Measurements from ENCODE around the gene TMEM273. TPM values are rescaled to one million over a fixed set of nuclear protein-coding genes. Genes with fewer than 3 reads are reported as not detected.

The TMEM273 gene
- total RNA-seq, 1 donor from 2014 or later = 16.2 TPM

DNA sequence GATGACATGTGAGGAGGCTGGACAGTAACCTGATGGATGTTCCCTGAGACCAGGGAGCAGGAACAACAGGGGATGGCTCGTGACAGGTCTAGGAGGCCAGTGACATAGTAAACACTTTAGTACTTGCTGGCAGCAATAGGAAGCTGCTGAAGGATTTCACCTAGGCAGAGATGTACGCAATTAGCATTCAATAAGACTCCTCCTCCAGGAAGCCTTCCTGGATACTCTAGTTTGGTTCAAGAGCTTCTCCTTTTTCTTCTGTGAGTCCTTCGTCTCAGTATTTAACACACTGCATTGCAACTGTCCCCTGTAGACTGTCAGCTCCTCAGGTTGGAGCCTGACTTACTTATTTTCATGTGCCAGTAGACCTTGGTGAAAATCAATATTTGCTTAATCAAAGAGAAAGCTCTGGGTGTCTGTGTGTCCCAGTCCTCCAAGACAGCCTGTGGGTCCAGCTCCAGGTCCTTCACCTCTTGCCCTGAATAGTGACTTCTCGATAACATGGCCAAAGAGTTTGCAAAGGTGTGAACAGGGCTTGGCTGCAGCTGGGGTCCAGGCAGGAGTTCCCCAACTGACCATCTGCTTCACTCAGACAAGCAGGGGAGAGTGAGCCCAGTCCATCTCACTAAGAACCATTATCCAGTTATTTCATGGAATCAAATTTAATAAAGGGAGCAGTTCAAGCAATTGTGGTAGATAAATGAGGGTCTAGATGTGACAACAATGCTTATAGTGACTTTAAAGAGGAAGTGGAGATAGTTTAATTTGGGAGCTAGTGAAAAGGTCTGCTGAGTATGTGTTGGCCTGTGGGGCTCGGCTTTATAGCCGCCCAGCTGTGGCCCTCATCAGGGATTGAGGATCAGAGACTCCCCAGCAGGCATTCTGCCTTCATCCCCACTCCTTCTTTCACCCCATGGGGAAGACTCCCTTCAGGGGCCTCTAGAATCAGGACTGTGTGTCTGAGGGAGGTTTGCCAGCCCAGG, 9.4 kb downstream of the TMEM273 start:
- intact Hi-C loops (cut with micrococcal nuclease) = loop anchor here (5.0 kb wide), 2 partner anchors 376 to 871 kb away; partner anchors contain the start of gene MAPK8
- Mint-ChIP-seq H3K4me3 (peak overlapping the region; percentile 13), H3K9me3 (no peaks in the 10 kb centered on the region), H3K27ac (peak overlapping the region; percentile 97), H3K27me3 (ENCODE audit: insufficient read depth) (peaks cover 4% of the 10 kb centered on the region), H3K4me1 (ENCODE audit: low read depth) (peaks cover 75% of the 10 kb centered on the region), H3K36me3 (ENCODE audit: low read depth) (peaks cover 11% of the 10 kb centered on the region)
- no peak for DNase-seq (ENCODE audit: low spot score)

- intact Hi-C loops (cut with micrococcal nuclease) = loop anchor here (1.0 to 5.0 kb wide), 6 partner anchors 11 to 870 kb away; partner anchors contain the start of genes ERCC6 and MAPK8
- peaks cover 4% of the 10 kb centered on the region for H3K27me3 Mint-ChIP-seq (ENCODE audit: insufficient read depth)
- DNase-seq (ENCODE audit: low spot score) = peak; percentile 68
- peaks cover 11% of the 10 kb centered on the region for H3K36me3 Mint-ChIP-seq (ENCODE audit: low read depth)
- peak overlapping the region; percentile 97 for H3K27ac Mint-ChIP-seq
- no peaks in the 10 kb centered on the region for H3K9me3 Mint-ChIP-seq
- peak overlapping the region; percentile 64 for H3K4me3 Mint-ChIP-seq
- peaks cover 65% of the 10 kb centered on the region for H3K4me1 Mint-ChIP-seq (ENCODE audit: low read depth)
Measured at GRCh38 chr10:49177391-49178355, 10.5 kb downstream of the TMEM273 start.

DNA sequence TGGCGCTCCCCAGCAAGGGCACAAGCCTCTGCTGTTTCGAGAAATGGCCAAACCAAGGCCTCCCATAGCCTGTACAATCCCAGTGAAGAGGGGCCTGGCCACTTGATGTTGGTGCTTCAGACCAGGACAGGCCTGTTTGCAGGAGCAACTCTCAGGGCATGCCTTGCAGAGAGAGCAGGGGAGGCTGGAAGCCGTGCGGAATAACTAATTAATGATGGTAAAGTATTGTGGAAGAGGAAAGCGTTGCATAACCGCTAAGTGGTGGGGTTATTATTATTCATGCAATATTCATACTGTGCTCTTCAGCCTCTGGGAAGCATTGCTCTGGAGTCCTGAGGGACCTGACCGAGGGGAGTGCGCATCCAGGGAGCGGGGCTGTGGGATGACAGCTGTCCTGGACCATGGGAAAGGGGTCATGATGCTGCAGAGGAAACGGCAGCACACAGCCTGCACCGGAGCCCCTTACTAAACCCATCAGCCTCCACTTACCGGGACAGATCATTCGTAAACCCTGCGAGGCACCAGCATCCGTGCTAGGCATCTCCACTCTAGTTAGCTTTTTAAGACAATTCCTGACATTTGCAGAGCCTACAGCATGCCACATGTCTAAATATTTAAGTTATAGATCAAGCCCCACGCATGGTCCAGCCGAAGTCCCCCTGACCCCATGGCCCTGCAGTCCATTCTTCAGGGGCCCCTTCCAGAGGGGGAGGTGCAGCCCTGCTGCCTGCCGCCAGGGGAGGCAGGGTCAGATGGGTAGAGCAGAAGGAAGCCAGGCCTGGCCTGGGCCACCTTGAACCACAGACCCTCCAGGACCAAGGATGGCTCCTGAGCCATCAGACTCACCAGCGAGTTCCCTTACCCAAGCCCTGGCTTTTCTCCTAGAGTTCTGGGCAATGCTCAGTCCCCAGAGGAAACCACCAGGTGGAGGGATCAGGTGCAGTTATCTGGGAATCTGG, 11.6 kb downstream of the TMEM273 start:
- peaks cover 4% of the 10 kb centered on the region for H3K27me3 Mint-ChIP-seq (ENCODE audit: insufficient read depth)
- intact Hi-C loops (cut with micrococcal nuclease) = loop anchor here (1.0 to 5.0 kb wide), 6 partner anchors 10 to 869 kb away; partner anchors contain the start of genes ERCC6 and MAPK8
- peaks cover 56% of the 10 kb centered on the region for H3K4me1 Mint-ChIP-seq (ENCODE audit: low read depth)
- H3K27ac Mint-ChIP-seq = peak overlapping the region; percentile 97
- H3K4me3 Mint-ChIP-seq = peak overlapping the region; percentile 9
- H3K36me3 Mint-ChIP-seq (ENCODE audit: low read depth) = peaks cover 10% of the 10 kb centered on the region
- no peak for DNase-seq (ENCODE audit: low spot score)
- no peaks in the 10 kb centered on the region for H3K9me3 Mint-ChIP-seq

DNA sequence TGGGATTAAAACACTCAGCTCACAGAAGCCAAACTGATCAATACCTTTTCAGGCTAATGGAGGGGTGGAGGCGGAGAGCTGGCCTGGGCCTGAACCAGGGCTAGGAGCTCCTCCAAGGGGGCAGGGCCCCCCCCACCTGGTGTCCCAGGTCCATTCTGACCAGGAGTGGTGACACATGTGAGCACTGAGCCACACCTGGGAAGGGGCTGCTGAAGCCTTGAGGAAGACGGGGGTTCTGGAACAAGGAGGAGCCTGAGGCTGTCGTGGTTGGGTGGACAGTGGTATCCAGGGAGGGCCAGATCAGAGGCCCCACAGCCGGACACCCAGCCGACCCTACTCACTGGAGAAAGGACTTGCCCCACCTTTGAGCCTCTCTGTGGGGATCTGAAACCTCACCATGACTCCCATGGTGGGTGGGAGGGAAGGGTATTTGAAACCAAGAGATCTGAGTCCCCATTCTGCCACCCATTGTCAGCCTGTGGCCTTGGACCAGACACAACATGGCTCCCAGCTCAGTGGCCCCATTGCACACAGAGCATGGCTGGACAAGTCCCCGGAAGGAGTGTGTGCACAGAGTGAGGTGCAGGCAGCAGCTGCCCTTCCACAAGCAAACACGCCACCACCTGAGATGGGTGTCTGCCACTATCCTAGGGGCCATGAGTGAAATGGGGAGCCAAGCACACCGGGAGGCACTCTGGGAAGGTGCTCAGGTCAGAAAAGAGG, 12.4 kb downstream of the TMEM273 start:
- Mint-ChIP-seq H3K36me3 (ENCODE audit: low read depth) (peaks cover 9% of the 10 kb centered on the region), H3K4me3 (no peak overlapping the region), H3K27me3 (ENCODE audit: insufficient read depth) (peaks cover 4% of the 10 kb centered on the region), H3K9me3 (no peaks in the 10 kb centered on the region), H3K27ac (peak overlapping the region; percentile 21), H3K4me1 (ENCODE audit: low read depth) (peaks cover 47% of the 10 kb centered on the region)
- DNase-seq (ENCODE audit: low spot score) = no peak
- intact Hi-C loops (cut with micrococcal nuclease) = loop anchor here (2.0 to 5.0 kb wide), 3 partner anchors 135 to 868 kb away; partner anchors contain the start of gene MAPK8

DNA sequence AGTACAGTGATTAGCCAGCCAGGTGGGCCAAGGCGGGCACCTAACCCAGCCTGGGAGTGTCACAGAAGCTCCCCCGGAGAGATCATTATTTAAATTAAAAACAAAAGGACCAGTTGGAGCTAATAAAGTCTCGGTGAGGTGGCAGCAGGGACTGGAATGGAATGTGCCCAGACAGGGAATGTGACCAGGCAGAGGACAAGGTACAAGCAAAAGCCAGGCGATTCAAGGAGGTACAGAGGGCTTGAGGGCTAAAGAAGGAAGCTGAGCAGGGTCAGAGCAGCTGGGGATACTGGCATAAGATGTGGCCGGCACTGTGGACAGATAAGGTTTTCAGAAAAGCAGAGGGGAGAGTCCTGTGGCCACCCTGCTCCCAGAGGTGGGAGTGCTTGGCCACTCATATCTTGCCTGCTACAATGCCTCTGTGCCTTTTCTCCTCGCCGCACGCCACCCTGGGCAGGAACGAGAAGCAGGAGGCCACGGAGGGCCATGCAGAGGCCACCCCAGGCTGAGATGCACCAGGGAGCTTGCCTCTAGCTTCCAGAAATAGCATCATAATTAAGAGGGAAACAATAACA, 13.2 kb downstream of the TMEM273 start:
- Mint-ChIP-seq H3K4me3 (no peak overlapping the region), H3K27ac (peak overlapping the region; percentile 82), H3K4me1 (ENCODE audit: low read depth) (peaks cover 40% of the 10 kb centered on the region), H3K27me3 (ENCODE audit: insufficient read depth) (peaks cover 4% of the 10 kb centered on the region), H3K9me3 (no peaks in the 10 kb centered on the region), H3K36me3 (ENCODE audit: low read depth) (peaks cover 7% of the 10 kb centered on the region)
- no peak for DNase-seq (ENCODE audit: low spot score)
- intact Hi-C loops (cut with micrococcal nuclease) = loop anchor here (5.0 kb wide), 2 partner anchors 373 to 868 kb away; partner anchors contain the start of gene MAPK8

GRCh38 chr10:49174261-49174925, 13.8 kb downstream of the TMEM273 start:
- no peak overlapping the region for H3K4me3 Mint-ChIP-seq
- peak overlapping the region; percentile 82 for H3K27ac Mint-ChIP-seq
- intact Hi-C loops (cut with micrococcal nuclease) = no loop called here
- peaks cover 7% of the 10 kb centered on the region for H3K36me3 Mint-ChIP-seq (ENCODE audit: low read depth)
- no peaks in the 10 kb centered on the region for H3K9me3 Mint-ChIP-seq
- DNase-seq (ENCODE audit: low spot score) = no peak
- H3K27me3 Mint-ChIP-seq (ENCODE audit: insufficient read depth) = peaks cover 4% of the 10 kb centered on the region
- H3K4me1 Mint-ChIP-seq (ENCODE audit: low read depth) = peaks cover 39% of the 10 kb centered on the region

GRCh38 chr10:49173853-49174252, 14.3 kb downstream of the TMEM273 start:
- Mint-ChIP-seq H3K9me3 (no peaks in the 10 kb centered on the region), H3K36me3 (ENCODE audit: low read depth) (peaks cover 6% of the 10 kb centered on the region), H3K4me3 (no peak overlapping the region), H3K27ac (no peak overlapping the region), H3K4me1 (ENCODE audit: low read depth) (peaks cover 36% of the 10 kb centered on the region), H3K27me3 (ENCODE audit: insufficient read depth) (peaks cover 3% of the 10 kb centered on the region)
- no peak for DNase-seq (ENCODE audit: low spot score)
- intact Hi-C loops (cut with micrococcal nuclease) = no loop called here

GRCh38 chr10:49173201-49173772, 14.9 kb downstream of the TMEM273 start:
- peaks cover 4% of the 10 kb centered on the region for H3K36me3 Mint-ChIP-seq (ENCODE audit: low read depth)
- H3K27me3 Mint-ChIP-seq (ENCODE audit: insufficient read depth) = peaks cover 2% of the 10 kb centered on the region
- H3K4me3 Mint-ChIP-seq = no peak overlapping the region
- peaks cover 30% of the 10 kb centered on the region for H3K4me1 Mint-ChIP-seq (ENCODE audit: low read depth)
- peak overlapping the region; percentile 44 for H3K27ac Mint-ChIP-seq
- intact Hi-C loops (cut with micrococcal nuclease) = no loop called here
- DNase-seq (ENCODE audit: low spot score) = no peak
- H3K9me3 Mint-ChIP-seq = no peaks in the 10 kb centered on the region

- H3K36me3 Mint-ChIP-seq (ENCODE audit: low read depth) = peaks cover 4% of the 10 kb centered on the region
- H3K9me3 Mint-ChIP-seq = no peaks in the 10 kb centered on the region
- H3K27me3 Mint-ChIP-seq (ENCODE audit: insufficient read depth) = peaks cover 2% of the 10 kb centered on the region
- no peak for DNase-seq (ENCODE audit: low spot score)
- no peak overlapping the region for H3K4me3 Mint-ChIP-seq
- intact Hi-C loops (cut with micrococcal nuclease) = no loop called here
- H3K27ac Mint-ChIP-seq = no peak overlapping the region
- peaks cover 25% of the 10 kb centered on the region for H3K4me1 Mint-ChIP-seq (ENCODE audit: low read depth)
Measured at GRCh38 chr10:49172777-49173132, 15.4 kb downstream of the TMEM273 start.

- intact Hi-C loops (cut with micrococcal nuclease) = no loop called here
Measured at GRCh38 chr10:49172061-49172776, 16.0 kb downstream of the TMEM273 start.

More at GRCh38 chr10:49172061-49172776, 16.0 kb downstream of the TMEM273 start:
- Mint-ChIP-seq H3K4me3 (no peak overlapping the region), H3K36me3 (ENCODE audit: low read depth) (peaks cover 1% of the 10 kb centered on the region), H3K9me3 (no peaks in the 10 kb centered on the region), H3K27ac (no peak overlapping the region), H3K27me3 (ENCODE audit: insufficient read depth) (no peaks in the 10 kb centered on the region), H3K4me1 (ENCODE audit: low read depth) (peaks cover 21% of the 10 kb centered on the region)
- no peak for DNase-seq (ENCODE audit: low spot score)

Measured in activated T-helper 1 cell treated with anti-CD3 and anti-CD28 coated beads, Interleukin-12 subunit alpha, Interleukin-12 subunit beta, Interleukin-2, Interleukin-4 antibody, amounts not matched to agents 30 ng/mL and 10 ng/mL and 1 ng/mL, durations not matched to agents 14 hours and 24 hours and 36 hours (primary cell).